ENCODE measurements around the gene PSD4.

The PSD4 gene

GRCh38 chr2:113209646-113210171, 35.9 kb downstream of the PSD4 start:
- DNase-seq = no peak

GRCh38 chr2:113211226-113212105, 37.7 kb downstream of the PSD4 start:
- peak; percentile 76 for DNase-seq

- no peak for DNase-seq
Measured at GRCh38 chr2:113212245-113213060, 38.7 kb downstream of the PSD4 start.

- no peak for DNase-seq
Measured at GRCh38 chr2:113213061-113213930, 39.5 kb downstream of the PSD4 start.

GRCh38 chr2:113214141-113214540, 40.4 kb downstream of the PSD4 start:
- no peak for DNase-seq

- DNase-seq = no peak
Measured at GRCh38 chr2:113215056-113215455, 41.3 kb downstream of the PSD4 start.

GRCh38 chr2:113216321-113216720, 42.5 kb downstream of the PSD4 start:
- DNase-seq = no peak

- no peak for DNase-seq
Measured at GRCh38 chr2:113216891-113217454, 43.2 kb downstream of the PSD4 start.

- DNase-seq = peak; percentile 81
Measured at GRCh38 chr2:113217455-113218282, 43.9 kb downstream of the PSD4 start.

GRCh38 chr2:113218283-113219091, 44.7 kb downstream of the PSD4 start:
- no peak for DNase-seq

GRCh38 chr2:113219092-113219441, 45.3 kb downstream of the PSD4 start:
- DNase-seq = no peak

GRCh38 chr2:113219525-113219888, 45.7 kb downstream of the PSD4 start:
- no peak for DNase-seq

- no peak for DNase-seq
Measured at GRCh38 chr2:113219889-113220641, 46.3 kb downstream of the PSD4 start.

GRCh38 chr2:113220970-113221708, 47.4 kb downstream of the PSD4 start:
- no peak for DNase-seq

GRCh38 chr2:113221846-113222245, 48.1 kb downstream of the PSD4 start:
- no peak for DNase-seq

GRCh38 chr2:113223813-113224212, 50.0 kb downstream of the PSD4 start:
- DNase-seq = no peak

GRCh38 chr2:113224647-113225236, 51.0 kb downstream of the PSD4 start:
- DNase-seq = no peak

Measured in islet precursor cell (in vitro differentiated cells).